ENCODE data around the gene PPM1M. TPM values are rescaled to one million over a fixed set of nuclear protein-coding genes. Genes with fewer than 3 reads are reported as not detected.

The PPM1M gene
- total RNA-seq, 1 experiment from 2014 or later: 6.7 TPM

GRCh38 chr3:52291508-52292181, 46.1 kb downstream of the PPM1M start:
- Histone ChIP-seq H3K9me3 (no peaks in the 10 kb centered on the region), H3K4me1 (peaks cover 22% of the 10 kb centered on the region), H3K4me3 (ENCODE audit: low read depth, low read length) (peak overlapping the region; percentile 89), H3K27me3 (replicated peaks; ENCODE audit: control insufficient read depth, insufficient read depth, low read length) (no peaks in the 10 kb centered on the region), H3K36me3 (ENCODE audit: control insufficient read depth, insufficient read depth, low read length) (peaks cover 12% of the 10 kb centered on the region)
- peak overlapping the region; percentile 80 for H3K4me3 Mint-ChIP-seq (ENCODE audit: unreplicated experiment)
- no peaks in the 10 kb centered on the region for H3K9me3 Mint-ChIP-seq (ENCODE audit: unreplicated experiment)
- H3K27me3 Mint-ChIP-seq (ENCODE audit: insufficient read depth, unreplicated experiment): no peaks in the 10 kb centered on the region
- CTCF ChIA-PET: interaction anchor here (1.2 kb wide), 1 partner anchor 10 kb away, joined by 3 read pairs; no protein-coding TSS in a partner anchor
- POLR2A ChIA-PET: no interaction called here
- H3K27ac Mint-ChIP-seq (ENCODE audit: unreplicated experiment): peak overlapping the region; percentile 63
- peak; percentile 49 to 65 for DNase-seq
- peaks cover 32% of the 10 kb centered on the region for H3K4me1 Mint-ChIP-seq (ENCODE audit: low read depth, unreplicated experiment)
- TF ChIP-seq, protein P1, sequence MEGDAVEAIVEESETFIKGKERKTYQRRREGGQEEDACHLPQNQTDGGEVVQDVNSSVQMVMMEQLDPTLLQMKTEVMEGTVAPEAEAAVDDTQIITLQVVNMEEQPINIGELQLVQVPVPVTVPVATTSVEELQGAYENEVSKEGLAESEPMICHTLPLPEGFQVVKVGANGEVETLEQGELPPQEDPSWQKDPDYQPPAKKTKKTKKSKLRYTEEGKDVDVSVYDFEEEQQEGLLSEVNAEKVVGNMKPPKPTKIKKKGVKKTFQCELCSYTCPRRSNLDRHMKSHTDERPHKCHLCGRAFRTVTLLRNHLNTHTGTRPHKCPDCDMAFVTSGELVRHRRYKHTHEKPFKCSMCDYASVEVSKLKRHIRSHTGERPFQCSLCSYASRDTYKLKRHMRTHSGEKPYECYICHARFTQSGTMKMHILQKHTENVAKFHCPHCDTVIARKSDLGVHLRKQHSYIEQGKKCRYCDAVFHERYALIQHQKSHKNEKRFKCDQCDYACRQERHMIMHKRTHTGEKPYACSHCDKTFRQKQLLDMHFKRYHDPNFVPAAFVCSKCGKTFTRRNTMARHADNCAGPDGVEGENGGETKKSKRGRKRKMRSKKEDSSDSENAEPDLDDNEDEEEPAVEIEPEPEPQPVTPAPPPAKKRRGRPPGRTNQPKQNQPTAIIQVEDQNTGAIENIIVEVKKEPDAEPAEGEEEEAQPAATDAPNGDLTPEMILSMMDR (IDR thresholded peaks at IDR 0.05; ENCODE audit: insufficient read depth in 1 of 2, low read depth in 1 of 2, low read length in 1 of 2, severe bottlenecking in 1 of 2, unreplicated experiment in 1 of 2): peak; percentile 58 to 64
- BruUV-seq (replicated peaks): no TSS peak
- intact Hi-C loops (cut with micrococcal nuclease; ENCODE audit: unreplicated experiment): loop anchor here (1.0 kb wide), 1 partner anchor 48 kb away; no protein-coding TSS in a partner anchor
- H3K36me3 Mint-ChIP-seq (ENCODE audit: insufficient read depth, unreplicated experiment): peaks cover 58% of the 10 kb centered on the region

DNA sequence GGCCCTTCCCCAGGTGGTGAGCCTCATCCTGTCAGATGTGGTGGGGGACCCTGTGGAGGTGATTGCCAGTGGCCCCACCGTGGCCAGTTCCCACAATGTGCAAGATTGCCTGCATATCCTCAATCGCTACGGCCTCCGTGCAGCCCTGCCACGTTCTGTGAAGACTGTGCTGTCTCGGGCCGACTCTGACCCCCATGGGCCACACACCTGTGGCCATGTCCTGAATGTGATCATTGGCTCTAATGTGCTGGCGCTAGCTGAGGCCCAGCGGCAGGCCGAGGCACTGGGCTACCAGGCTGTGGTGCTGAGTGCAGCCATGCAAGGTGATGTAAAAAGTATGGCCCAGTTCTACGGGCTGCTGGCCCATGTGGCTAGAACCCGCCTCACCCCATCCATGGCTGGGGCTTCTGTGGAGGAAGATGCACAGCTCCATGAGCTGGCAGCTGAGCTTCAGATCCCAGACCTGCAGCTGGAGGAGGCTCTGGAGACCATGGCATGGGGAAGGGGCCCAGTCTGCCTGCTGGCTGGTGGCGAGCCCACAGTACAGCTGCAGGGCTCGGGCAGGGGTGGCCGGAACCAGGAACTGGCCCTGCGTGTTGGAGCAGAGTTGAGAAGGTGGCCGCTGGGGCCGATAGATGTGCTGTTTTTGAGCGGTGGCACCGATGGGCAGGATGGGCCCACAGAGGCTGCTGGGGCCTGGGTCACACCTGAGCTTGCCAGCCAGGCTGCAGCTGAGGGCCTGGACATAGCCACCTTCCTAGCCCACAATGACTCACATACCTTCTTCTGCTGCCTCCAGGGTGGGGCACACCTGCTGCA, 46.9 kb downstream of the PPM1M start:
- H3K4me3 ChIP-seq (ENCODE audit: low read depth, low read length): peak overlapping the region; percentile 89
- peaks cover 28% of the 10 kb centered on the region for H3K4me1 Mint-ChIP-seq (ENCODE audit: low read depth, unreplicated experiment)
- H3K27ac Mint-ChIP-seq (ENCODE audit: unreplicated experiment): peak overlapping the region; percentile 63
- DNase-seq: no peak
- peaks cover 25% of the 10 kb centered on the region for H3K4me1 ChIP-seq
- H3K27me3 ChIP-seq (replicated peaks; ENCODE audit: control insufficient read depth, insufficient read depth, low read length): no peaks in the 10 kb centered on the region
- no TSS peak for BruUV-seq (replicated peaks)
- peak overlapping the region; percentile 80 for H3K4me3 Mint-ChIP-seq (ENCODE audit: unreplicated experiment)
- H3K36me3 Mint-ChIP-seq (ENCODE audit: insufficient read depth, unreplicated experiment): peaks cover 60% of the 10 kb centered on the region
- intact Hi-C loops (cut with micrococcal nuclease; ENCODE audit: unreplicated experiment): no loop called here
- ChIA-PET CTCF (no interaction called here), POLR2A (interaction anchor here (0.7 kb wide), 1 partner anchor 16 kb away, joined by 3 read pairs; no protein-coding TSS in a partner anchor)
- no peaks in the 10 kb centered on the region for H3K9me3 ChIP-seq
- no peaks in the 10 kb centered on the region for H3K9me3 Mint-ChIP-seq (ENCODE audit: unreplicated experiment)
- H3K27me3 Mint-ChIP-seq (ENCODE audit: insufficient read depth, unreplicated experiment): no peaks in the 10 kb centered on the region
- H3K36me3 ChIP-seq (ENCODE audit: control insufficient read depth, insufficient read depth, low read length): peaks cover 12% of the 10 kb centered on the region
- TF ChIP-seq, protein P1 (IDR thresholded peaks at IDR 0.05; ENCODE audit: insufficient read depth in 1 of 2, low read depth in 1 of 2, low read length in 1 of 2, severe bottlenecking in 1 of 2, unreplicated experiment in 1 of 2): no peak

DNA sequence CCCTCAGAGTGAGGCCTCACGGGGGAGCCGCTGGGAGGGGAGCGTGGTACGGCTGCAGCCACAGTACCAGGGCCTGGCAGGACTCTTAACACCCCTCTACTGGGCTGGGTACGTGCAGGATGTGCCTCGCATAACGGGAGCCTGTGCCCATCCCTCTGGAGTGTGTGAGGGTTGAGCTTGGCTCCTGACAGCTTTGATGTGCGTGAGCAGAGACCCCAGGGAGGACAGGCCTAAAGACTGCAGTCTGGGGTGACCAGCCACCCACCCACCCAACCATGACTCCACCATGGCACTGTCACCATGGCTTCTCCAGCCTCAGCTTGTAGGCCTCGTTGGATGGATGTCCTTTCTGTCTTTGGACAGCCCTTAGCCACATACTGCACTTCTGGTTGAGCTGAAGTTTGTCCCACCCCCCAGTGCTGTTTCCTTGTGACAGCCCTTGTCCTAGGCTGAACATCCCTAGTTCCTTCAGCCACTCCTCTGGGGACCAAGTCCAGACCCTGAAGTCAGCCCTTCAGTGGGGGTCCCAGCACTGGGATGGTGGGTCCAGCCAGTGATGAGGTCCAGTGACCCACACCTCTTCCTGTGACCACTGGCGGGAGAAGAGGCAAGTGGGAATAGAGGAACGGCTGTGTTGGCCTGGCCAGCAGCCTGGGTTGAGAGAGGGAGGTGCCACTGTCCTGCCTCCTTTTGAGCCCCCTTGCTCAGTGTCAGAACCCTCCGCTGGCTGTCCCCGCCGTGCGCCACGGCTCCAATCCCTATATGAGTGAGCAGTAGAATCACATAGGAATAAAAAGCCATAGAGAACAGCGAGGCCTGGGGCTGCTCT, 48.1 kb downstream of the PPM1M start:
- Mint-ChIP-seq H3K27ac (ENCODE audit: unreplicated experiment) (no peak overlapping the region), H3K36me3 (ENCODE audit: insufficient read depth, unreplicated experiment) (peaks cover 63% of the 10 kb centered on the region), H3K4me1 (ENCODE audit: low read depth, unreplicated experiment) (peaks cover 29% of the 10 kb centered on the region), H3K4me3 (ENCODE audit: unreplicated experiment) (peak overlapping the region; percentile 28), H3K27me3 (ENCODE audit: insufficient read depth, unreplicated experiment) (no peaks in the 10 kb centered on the region), H3K9me3 (ENCODE audit: unreplicated experiment) (no peaks in the 10 kb centered on the region)
- intact Hi-C loops (cut with micrococcal nuclease; ENCODE audit: unreplicated experiment): no loop called here
- H3K27me3 ChIP-seq (replicated peaks; ENCODE audit: control insufficient read depth, insufficient read depth, low read length): no peaks in the 10 kb centered on the region
- POLR2A ChIA-PET: interaction anchor here (0.5 kb wide), 1 partner anchor 102 kb away, joined by 3 read pairs; no protein-coding TSS in a partner anchor
- H3K4me3 ChIP-seq (ENCODE audit: low read depth, low read length): no peak overlapping the region
- BruUV-seq (replicated peaks): no TSS peak
- TF ChIP-seq, protein P1 (IDR thresholded peaks at IDR 0.05; ENCODE audit: insufficient read depth in 1 of 2, low read depth in 1 of 2, low read length in 1 of 2, severe bottlenecking in 1 of 2, unreplicated experiment in 1 of 2): no peak
- peaks cover 32% of the 10 kb centered on the region for H3K4me1 ChIP-seq
- DNase-seq: no peak
- H3K9me3 ChIP-seq: no peaks in the 10 kb centered on the region
- CTCF ChIA-PET: no interaction called here
- peaks cover 12% of the 10 kb centered on the region for H3K36me3 ChIP-seq (ENCODE audit: control insufficient read depth, insufficient read depth, low read length)
